ENCODE data around the gene PODN.

PODN gene

DNA sequence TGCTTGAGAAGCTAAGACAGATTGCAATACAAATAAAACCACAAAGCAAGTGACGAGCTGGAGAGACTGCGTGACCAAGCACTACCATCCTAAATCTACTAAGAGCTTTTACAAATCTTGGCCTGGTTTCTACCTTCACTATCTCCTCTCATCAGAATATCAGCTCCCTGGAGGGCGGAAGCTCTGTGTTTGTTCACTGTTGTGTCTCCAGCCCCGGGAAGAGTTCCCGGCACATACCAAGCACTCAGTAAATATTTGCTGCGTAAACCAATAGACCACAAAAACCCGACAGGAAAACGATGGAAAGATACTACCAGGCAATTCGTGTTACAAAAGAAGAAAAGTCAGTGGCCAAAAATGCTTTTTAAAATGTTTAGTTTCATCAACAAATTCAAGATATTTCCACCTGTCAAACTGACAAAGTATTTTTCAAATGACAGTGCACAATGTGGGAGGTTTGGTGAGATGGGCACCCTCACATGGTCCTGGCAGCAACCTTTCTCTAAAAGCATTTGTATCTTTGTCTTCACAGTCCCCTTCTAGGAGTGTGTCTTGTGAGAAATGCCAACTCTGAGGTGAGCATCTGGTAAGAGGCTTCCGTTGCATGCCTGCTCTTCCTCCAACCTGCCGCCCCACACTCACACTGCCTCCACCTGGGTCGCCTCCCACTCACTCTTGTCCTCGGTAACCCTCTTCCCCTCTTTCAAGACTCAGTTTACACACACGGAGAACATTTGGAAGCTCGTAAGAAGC, 45.7 kb downstream of the PODN start:
- Histone ChIP-seq H3K27ac (no peak overlapping the region), H3K4me3 (no peak overlapping the region)
- TF ChIP-seq, protein P1, sequence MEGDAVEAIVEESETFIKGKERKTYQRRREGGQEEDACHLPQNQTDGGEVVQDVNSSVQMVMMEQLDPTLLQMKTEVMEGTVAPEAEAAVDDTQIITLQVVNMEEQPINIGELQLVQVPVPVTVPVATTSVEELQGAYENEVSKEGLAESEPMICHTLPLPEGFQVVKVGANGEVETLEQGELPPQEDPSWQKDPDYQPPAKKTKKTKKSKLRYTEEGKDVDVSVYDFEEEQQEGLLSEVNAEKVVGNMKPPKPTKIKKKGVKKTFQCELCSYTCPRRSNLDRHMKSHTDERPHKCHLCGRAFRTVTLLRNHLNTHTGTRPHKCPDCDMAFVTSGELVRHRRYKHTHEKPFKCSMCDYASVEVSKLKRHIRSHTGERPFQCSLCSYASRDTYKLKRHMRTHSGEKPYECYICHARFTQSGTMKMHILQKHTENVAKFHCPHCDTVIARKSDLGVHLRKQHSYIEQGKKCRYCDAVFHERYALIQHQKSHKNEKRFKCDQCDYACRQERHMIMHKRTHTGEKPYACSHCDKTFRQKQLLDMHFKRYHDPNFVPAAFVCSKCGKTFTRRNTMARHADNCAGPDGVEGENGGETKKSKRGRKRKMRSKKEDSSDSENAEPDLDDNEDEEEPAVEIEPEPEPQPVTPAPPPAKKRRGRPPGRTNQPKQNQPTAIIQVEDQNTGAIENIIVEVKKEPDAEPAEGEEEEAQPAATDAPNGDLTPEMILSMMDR (IDR thresholded peaks at IDR 0.05), result no peak
- no peak for DNase-seq (ENCODE audit: low spot score)

DNA sequence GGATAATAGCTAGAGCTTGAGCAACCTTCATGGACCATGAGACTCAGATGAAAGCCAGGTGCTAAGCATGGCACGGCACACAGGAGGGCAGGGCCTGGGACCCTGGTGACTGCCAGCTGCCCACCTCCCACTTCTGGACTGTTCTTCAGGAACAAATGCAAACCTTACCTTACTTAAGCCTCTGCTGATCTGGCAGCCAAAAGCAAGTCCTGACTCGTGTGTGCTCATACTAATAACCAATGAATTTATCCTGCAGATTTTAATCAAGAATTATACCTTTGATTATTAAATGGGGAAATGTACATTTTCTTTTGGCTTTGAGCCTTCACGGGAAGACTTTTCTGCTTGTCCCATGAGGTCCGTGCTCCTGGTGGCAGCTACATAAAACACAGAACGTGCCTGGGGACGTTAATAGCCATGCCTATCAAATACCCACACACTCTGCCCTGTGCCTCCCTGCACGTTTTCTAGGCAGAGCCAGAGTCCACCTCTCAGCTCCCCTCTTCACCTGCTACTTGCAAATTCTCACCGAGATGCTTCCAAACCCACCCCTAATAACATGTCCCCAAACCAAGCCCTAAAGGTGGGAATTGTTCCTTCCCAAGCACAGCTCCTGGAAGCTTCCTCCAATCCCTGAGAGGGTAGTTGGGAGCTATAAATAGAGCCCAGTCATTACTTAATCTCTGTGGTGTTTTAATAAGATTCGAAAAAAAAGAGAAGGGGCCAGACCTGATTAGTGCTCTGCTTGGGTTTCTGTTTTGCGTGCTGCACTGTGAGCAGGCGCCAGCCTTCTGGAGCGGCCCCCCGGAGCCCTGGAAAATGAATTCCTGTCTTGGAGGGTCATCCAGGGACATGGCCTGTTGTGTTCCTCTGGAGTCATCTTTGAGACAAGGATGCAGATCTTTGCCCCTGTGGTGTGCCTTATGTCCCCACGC, 46.9 kb downstream of the PODN start:
- no peak for DNase-seq (ENCODE audit: low spot score)
- H3K27ac ChIP-seq, result peak overlapping the region; percentile 25 to 66
- TF ChIP-seq, protein P1 (IDR thresholded peaks at IDR 0.05), result no peak
- H3K4me3 ChIP-seq, result no peak overlapping the region

DNA sequence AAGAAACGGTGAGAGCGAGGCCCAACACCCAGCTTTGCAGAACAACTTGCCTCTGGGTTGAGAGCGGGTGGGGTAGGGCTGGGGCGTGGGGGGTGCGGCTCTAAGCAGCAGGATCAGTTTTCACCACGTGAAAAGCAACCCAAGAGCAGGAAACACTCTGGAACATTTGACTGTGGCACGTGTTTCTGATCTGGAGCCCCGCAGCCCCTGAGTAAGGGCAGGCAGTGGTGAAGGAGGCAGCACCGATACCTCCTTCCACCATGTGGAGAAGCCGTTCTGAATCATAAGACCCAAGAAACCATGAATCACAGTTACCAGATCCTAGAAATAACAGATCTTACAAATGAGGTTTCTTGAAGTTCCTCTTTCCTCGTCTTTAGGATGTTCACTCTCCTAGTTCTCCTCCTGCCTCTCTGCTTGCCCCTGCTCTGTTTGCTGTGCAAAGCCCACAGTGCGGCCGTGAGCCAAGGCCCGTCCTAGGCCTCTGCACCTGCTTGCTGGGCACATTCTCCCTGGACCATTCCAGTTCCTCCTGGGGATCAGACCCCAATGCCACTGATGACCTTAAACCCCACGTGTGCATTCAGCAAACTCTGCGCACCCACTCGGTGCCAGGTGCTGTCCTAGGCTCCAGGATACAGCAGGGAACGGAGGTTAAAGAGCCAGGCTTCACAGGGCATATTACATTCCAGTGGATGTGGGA, 48.5 kb downstream of the PODN start:
- Histone ChIP-seq H3K27ac (no peak overlapping the region), H3K4me3 (no peak overlapping the region)
- TF ChIP-seq, protein P1 (IDR thresholded peaks at IDR 0.05), result no peak
- no peak for DNase-seq (ENCODE audit: low spot score)

DNA sequence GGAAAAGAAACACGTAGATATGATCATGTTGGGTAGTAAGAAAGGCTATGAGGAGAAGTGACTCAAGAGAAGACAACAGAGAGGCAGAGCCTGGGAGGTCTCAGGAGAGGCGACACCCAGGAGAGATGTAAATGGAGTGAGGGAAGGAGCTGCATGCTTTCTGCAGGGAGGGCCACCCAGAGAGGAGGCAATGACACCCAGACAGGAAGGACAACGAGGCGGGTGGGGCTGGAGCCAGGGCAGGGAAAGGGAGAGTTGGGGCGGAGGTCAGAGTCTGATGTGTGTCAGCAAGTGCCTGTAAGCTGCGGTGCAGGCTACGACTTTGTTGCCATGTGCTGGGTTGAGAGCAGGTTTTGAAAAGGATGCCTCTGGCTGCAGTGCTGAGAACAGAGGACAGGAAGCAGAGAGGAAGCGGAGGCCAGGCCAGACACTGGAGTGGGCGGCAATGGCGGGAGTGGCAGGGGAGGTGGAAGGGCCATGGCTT, 49.1 kb downstream of the PODN start:
- no peak overlapping the region for H3K27ac ChIP-seq
- TF ChIP-seq, protein P1 (IDR thresholded peaks at IDR 0.05), result no peak
- no peak overlapping the region for H3K4me3 ChIP-seq
- DNase-seq (ENCODE audit: low spot score), result no peak

DNA sequence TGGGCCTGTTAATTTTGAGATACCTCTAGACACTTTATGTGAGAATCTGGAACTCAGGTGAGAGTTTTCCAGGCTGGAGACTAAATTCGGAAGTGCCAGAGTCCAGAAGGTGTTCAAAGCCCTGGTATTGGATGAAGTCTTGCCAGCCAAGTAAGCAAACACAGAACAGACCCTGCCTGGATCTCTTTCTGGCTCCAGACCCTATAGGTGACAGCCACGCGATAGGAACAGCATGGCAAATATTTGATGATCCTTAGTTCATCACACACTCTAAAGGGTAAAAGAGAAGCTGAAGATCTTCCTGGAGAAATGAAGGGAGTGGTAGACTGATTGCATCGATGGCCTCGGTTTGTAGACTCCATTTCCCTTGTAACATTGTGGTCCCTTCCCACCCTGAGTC, 49.7 kb downstream of the PODN start:
- TF ChIP-seq, protein P1 (IDR thresholded peaks at IDR 0.05), result no peak
- no peak for DNase-seq (ENCODE audit: low spot score)
- Histone ChIP-seq H3K4me3 (peak overlapping the region; percentile 1), H3K27ac (peak overlapping the region in 1 of 2 donors; percentile 75)

DNA sequence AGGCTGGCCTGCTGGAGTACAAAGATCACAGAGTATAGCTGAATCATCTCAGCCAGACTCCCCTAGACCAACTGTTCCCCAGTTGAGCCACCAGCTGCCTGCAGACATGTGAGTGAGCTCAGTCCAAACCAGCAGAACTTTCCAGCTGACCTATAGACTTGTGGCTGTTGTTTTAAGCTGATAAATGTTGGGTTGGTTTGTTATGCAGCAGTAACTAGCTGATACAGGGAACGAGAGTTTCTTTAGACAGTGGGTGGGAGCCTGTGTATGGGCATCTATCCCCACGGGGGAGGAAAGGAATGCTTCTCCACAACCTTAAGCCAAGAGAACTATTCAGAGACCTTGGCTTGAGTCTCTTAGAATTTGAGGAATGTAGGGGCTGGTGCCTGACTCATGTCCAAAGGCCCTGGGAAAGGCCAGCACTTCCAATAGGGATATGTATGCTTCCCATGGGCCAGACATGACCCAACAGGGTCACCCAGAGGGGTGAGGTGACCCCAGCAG, 50.3 kb downstream of the PODN start:
- peak overlapping the region; percentile 1 for H3K4me3 ChIP-seq
- TF ChIP-seq, protein P1 (IDR thresholded peaks at IDR 0.05), result no peak
- no peak for DNase-seq (ENCODE audit: low spot score)
- peak overlapping the region in 1 of 2 donors; percentile 75 for H3K27ac ChIP-seq
